ENCODE results near the gene PARP1.
"Not testable (repeated sequence)": the region's sequence is repeated elsewhere in the genome, so short reads cannot be mapped to it uniquely, and the experiment has no call there.

PARP1 gene

GRCh38 chr1:226443033-226443432 is 35.1 kb upstream of the PARP1 start:
- H3K36me3 ChIP-seq (ENCODE audit: control insufficient read depth, insufficient read depth, low read length), result peaks cover 3% of the 10 kb centered on the region
- H3K9me3 ChIP-seq (ENCODE audit: control insufficient read depth, insufficient read depth, low read length), result no peaks in the 10 kb centered on the region
- no peaks in the 10 kb centered on the region for H3K27me3 ChIP-seq (ENCODE audit: control insufficient read depth, insufficient read depth, low read length)
- H3K4me1 ChIP-seq (ENCODE audit: control insufficient read depth, insufficient read depth, low read length), result peaks cover 3% of the 10 kb centered on the region
- no peak overlapping the region for H3K9ac ChIP-seq (ENCODE audit: low read depth, low read length)
- no peak overlapping the region for H3K4me3 ChIP-seq (ENCODE audit: low read depth, low read length)

GRCh38 chr1:226441629-226442028 is 33.7 kb upstream of the PARP1 start:
- H3K4me1 ChIP-seq (ENCODE audit: control insufficient read depth, insufficient read depth, low read length), result no peaks in the 10 kb centered on the region
- no peak overlapping the region for H3K9ac ChIP-seq (ENCODE audit: low read depth, low read length)
- no peaks in the 10 kb centered on the region for H3K27me3 ChIP-seq (ENCODE audit: control insufficient read depth, insufficient read depth, low read length)
- no peaks in the 10 kb centered on the region for H3K9me3 ChIP-seq (ENCODE audit: control insufficient read depth, insufficient read depth, low read length)
- no peak overlapping the region for H3K4me3 ChIP-seq (ENCODE audit: low read depth, low read length)
- H3K36me3 ChIP-seq (ENCODE audit: control insufficient read depth, insufficient read depth, low read length), result peaks cover 3% of the 10 kb centered on the region

DNA sequence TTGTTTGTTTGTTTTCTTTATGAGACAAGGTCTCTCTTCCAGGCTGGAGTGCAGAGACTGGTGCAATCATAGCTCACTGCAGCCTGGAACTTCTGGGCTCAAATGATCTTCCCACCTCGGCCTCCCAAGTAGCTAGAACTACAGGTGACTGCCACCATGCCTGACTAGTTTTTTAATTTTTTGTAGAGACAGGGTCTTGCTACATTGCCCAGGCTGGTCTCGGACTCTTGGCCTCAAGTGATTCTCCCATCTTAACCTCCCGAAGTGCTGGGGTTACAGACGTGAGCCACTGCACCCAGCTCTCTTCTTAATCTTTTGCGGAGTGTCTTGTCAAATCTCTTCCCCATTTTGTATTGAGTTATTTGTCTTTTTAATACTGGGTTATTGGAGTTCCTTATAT is 32.6 kb upstream of the PARP1 start:
- H3K9me3 ChIP-seq (ENCODE audit: control insufficient read depth, insufficient read depth, low read length), result no peaks in the 10 kb centered on the region
- no peak overlapping the region for H3K4me3 ChIP-seq (ENCODE audit: low read depth, low read length)
- peaks cover 3% of the 10 kb centered on the region for H3K36me3 ChIP-seq (ENCODE audit: control insufficient read depth, insufficient read depth, low read length)
- H3K9ac ChIP-seq (ENCODE audit: low read depth, low read length), result no peak overlapping the region
- no peaks in the 10 kb centered on the region for H3K4me1 ChIP-seq (ENCODE audit: control insufficient read depth, insufficient read depth, low read length)
- H3K27me3 ChIP-seq (ENCODE audit: control insufficient read depth, insufficient read depth, low read length), result no peaks in the 10 kb centered on the region

- no peak overlapping the region for H3K4me3 ChIP-seq (ENCODE audit: low read depth, low read length)
- H3K27me3 ChIP-seq (ENCODE audit: control insufficient read depth, insufficient read depth, low read length), result no peaks in the 10 kb centered on the region
- H3K9ac ChIP-seq (ENCODE audit: low read depth, low read length), result no peak overlapping the region
- H3K4me1 ChIP-seq (ENCODE audit: control insufficient read depth, insufficient read depth, low read length), result no peaks in the 10 kb centered on the region
- no peaks in the 10 kb centered on the region for H3K9me3 ChIP-seq (ENCODE audit: control insufficient read depth, insufficient read depth, low read length)
- no peaks in the 10 kb centered on the region for H3K36me3 ChIP-seq (ENCODE audit: control insufficient read depth, insufficient read depth, low read length)
These were observed 30.1 kb upstream of the PARP1 start for GRCh38 chr1:226438007-226438406.

GRCh38 chr1:226436855-226437491 is 29.1 kb upstream of the PARP1 start:
- no peaks in the 10 kb centered on the region for H3K36me3 ChIP-seq (ENCODE audit: control insufficient read depth, insufficient read depth, low read length)
- H3K4me3 ChIP-seq (ENCODE audit: low read depth, low read length), result no peak overlapping the region
- H3K27me3 ChIP-seq (ENCODE audit: control insufficient read depth, insufficient read depth, low read length), result no peaks in the 10 kb centered on the region
- no peaks in the 10 kb centered on the region for H3K4me1 ChIP-seq (ENCODE audit: control insufficient read depth, insufficient read depth, low read length)
- no peak overlapping the region for H3K9ac ChIP-seq (ENCODE audit: low read depth, low read length)
- no peaks in the 10 kb centered on the region for H3K9me3 ChIP-seq (ENCODE audit: control insufficient read depth, insufficient read depth, low read length)

DNA sequence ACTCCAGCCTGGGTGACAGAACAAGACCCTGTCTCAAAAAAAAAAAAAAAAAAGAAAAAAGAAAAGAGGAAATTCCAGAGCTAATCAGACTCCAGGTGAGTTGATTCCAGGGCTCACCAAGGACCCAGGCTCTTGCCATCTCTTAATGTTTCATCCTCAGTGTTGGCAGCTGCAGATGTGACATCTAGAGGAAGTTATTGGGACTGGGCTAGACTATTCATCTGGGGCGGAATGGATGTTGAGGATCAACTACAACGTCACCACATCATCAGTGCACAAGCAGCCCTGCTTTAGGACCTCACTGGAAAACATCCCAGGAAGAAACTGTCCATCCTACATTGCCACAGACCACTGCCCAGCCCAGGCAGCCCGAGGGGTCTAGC is 28.6 kb upstream of the PARP1 start:
- no peaks in the 10 kb centered on the region for H3K9me3 ChIP-seq (ENCODE audit: control insufficient read depth, insufficient read depth, low read length)
- H3K4me1 ChIP-seq (ENCODE audit: control insufficient read depth, insufficient read depth, low read length), result no peaks in the 10 kb centered on the region
- H3K4me3 ChIP-seq (ENCODE audit: low read depth, low read length), result no peak overlapping the region
- no peak overlapping the region for H3K9ac ChIP-seq (ENCODE audit: low read depth, low read length)
- no peaks in the 10 kb centered on the region for H3K36me3 ChIP-seq (ENCODE audit: control insufficient read depth, insufficient read depth, low read length)
- no peaks in the 10 kb centered on the region for H3K27me3 ChIP-seq (ENCODE audit: control insufficient read depth, insufficient read depth, low read length)

- Histone ChIP-seq H3K36me3 (ENCODE audit: control insufficient read depth, insufficient read depth, low read length) (no peaks in the 10 kb centered on the region), H3K27me3 (ENCODE audit: control insufficient read depth, insufficient read depth, low read length) (no peaks in the 10 kb centered on the region), H3K4me3 (ENCODE audit: low read depth, low read length) (no peak overlapping the region), H3K9me3 (ENCODE audit: control insufficient read depth, insufficient read depth, low read length) (no peaks in the 10 kb centered on the region), H3K4me1 (ENCODE audit: control insufficient read depth, insufficient read depth, low read length) (peaks cover 2% of the 10 kb centered on the region), H3K9ac (ENCODE audit: low read depth, low read length) (no peak overlapping the region)
These were observed 25.4 kb upstream of the PARP1 start for GRCh38 chr1:226433341-226433720.

- Histone ChIP-seq H3K9me3 (ENCODE audit: control insufficient read depth, insufficient read depth, low read length) (no peaks in the 10 kb centered on the region), H3K4me1 (ENCODE audit: control insufficient read depth, insufficient read depth, low read length) (peaks cover 2% of the 10 kb centered on the region), H3K9ac (ENCODE audit: low read depth, low read length) (no peak overlapping the region), H3K4me3 (ENCODE audit: low read depth, low read length) (no peak overlapping the region), H3K36me3 (ENCODE audit: control insufficient read depth, insufficient read depth, low read length) (no peaks in the 10 kb centered on the region), H3K27me3 (ENCODE audit: control insufficient read depth, insufficient read depth, low read length) (no peaks in the 10 kb centered on the region)
These were observed 24.9 kb upstream of the PARP1 start for GRCh38 chr1:226432586-226433340.

- not testable (repeated sequence) for H3K4me3 ChIP-seq (ENCODE audit: low read depth, low read length); H3K27me3 ChIP-seq (ENCODE audit: control insufficient read depth, insufficient read depth, low read length); H3K9ac ChIP-seq (ENCODE audit: low read depth, low read length); H3K9me3 ChIP-seq (ENCODE audit: control insufficient read depth, insufficient read depth, low read length); H3K36me3 ChIP-seq (ENCODE audit: control insufficient read depth, insufficient read depth, low read length); H3K4me1 ChIP-seq (ENCODE audit: control insufficient read depth, insufficient read depth, low read length)
These were observed 24.0 kb upstream of the PARP1 start for GRCh38 chr1:226431898-226432297.

GRCh38 chr1:226429858-226430715 is 22.2 kb upstream of the PARP1 start:
- peaks cover 2% of the 10 kb centered on the region for H3K4me1 ChIP-seq (ENCODE audit: control insufficient read depth, insufficient read depth, low read length)
- no peaks in the 10 kb centered on the region for H3K27me3 ChIP-seq (ENCODE audit: control insufficient read depth, insufficient read depth, low read length)
- no peak overlapping the region for H3K9ac ChIP-seq (ENCODE audit: low read depth, low read length)
- H3K4me3 ChIP-seq (ENCODE audit: low read depth, low read length), result no peak overlapping the region
- no peaks in the 10 kb centered on the region for H3K9me3 ChIP-seq (ENCODE audit: control insufficient read depth, insufficient read depth, low read length)
- H3K36me3 ChIP-seq (ENCODE audit: control insufficient read depth, insufficient read depth, low read length), result peaks cover 3% of the 10 kb centered on the region

- Histone ChIP-seq H3K4me1 (ENCODE audit: control insufficient read depth, insufficient read depth, low read length) (peaks cover 2% of the 10 kb centered on the region), H3K4me3 (ENCODE audit: low read depth, low read length) (no peak overlapping the region), H3K27me3 (ENCODE audit: control insufficient read depth, insufficient read depth, low read length) (no peaks in the 10 kb centered on the region), H3K9ac (ENCODE audit: low read depth, low read length) (no peak overlapping the region), H3K36me3 (ENCODE audit: control insufficient read depth, insufficient read depth, low read length) (peaks cover 3% of the 10 kb centered on the region), H3K9me3 (ENCODE audit: control insufficient read depth, insufficient read depth, low read length) (no peaks in the 10 kb centered on the region)
These were observed 21.0 kb upstream of the PARP1 start for GRCh38 chr1:226428791-226429461.

Data from iPS-15b (cell line).